ENCODE results near the gene SPG7.
"Not testable (repeated sequence)": the region's sequence is repeated elsewhere in the genome, so short reads cannot be mapped to it uniquely, and the experiment has no call there.

The SPG7 gene

GRCh38 chr16:89576153-89577054 lies 68.2 kb downstream of the SPG7 start:
- DNase-seq (ENCODE audit: low read depth, low spot score): no peak

GRCh38 chr16:89577055-89577759 lies 69.0 kb downstream of the SPG7 start:
- no peak for DNase-seq (ENCODE audit: low read depth, low spot score)

- no peak for DNase-seq (ENCODE audit: low read depth, low spot score)
These were observed 71.1 kb downstream of the SPG7 start for GRCh38 chr16:89579351-89579750.

- peak; percentile 71 for DNase-seq (ENCODE audit: low read depth, low spot score)
These were observed 73.0 kb downstream of the SPG7 start for GRCh38 chr16:89581045-89581695.

GRCh38 chr16:89581861-89582563 lies 73.8 kb downstream of the SPG7 start:
- DNase-seq (ENCODE audit: low read depth, low spot score): no peak

GRCh38 chr16:89582614-89583196 lies 74.5 kb downstream of the SPG7 start:
- DNase-seq (ENCODE audit: low read depth, low spot score): no peak

- no peak for DNase-seq (ENCODE audit: low read depth, low spot score)
These were observed 75.1 kb downstream of the SPG7 start for GRCh38 chr16:89583197-89583894.

GRCh38 chr16:89583895-89584644 lies 75.9 kb downstream of the SPG7 start:
- DNase-seq (ENCODE audit: low read depth, low spot score): no peak

GRCh38 chr16:89584768-89585549 lies 76.8 kb downstream of the SPG7 start:
- DNase-seq (ENCODE audit: low read depth, low spot score): no peak

- DNase-seq (ENCODE audit: low read depth, low spot score): no peak
These were observed 78.0 kb downstream of the SPG7 start for GRCh38 chr16:89586218-89586617.

- no peak for DNase-seq (ENCODE audit: low read depth, low spot score)
These were observed 78.7 kb downstream of the SPG7 start for GRCh38 chr16:89586853-89587252.

- not testable (repeated sequence) for DNase-seq (ENCODE audit: low read depth, low spot score)
These were observed 79.5 kb downstream of the SPG7 start for GRCh38 chr16:89587676-89588075.

GRCh38 chr16:89588413-89589109 lies 80.4 kb downstream of the SPG7 start:
- no peak for DNase-seq (ENCODE audit: low read depth, low spot score)

GRCh38 chr16:89589241-89589926 lies 81.2 kb downstream of the SPG7 start:
- no peak for DNase-seq (ENCODE audit: low read depth, low spot score)

GRCh38 chr16:89593841-89594240 lies 85.6 kb downstream of the SPG7 start:
- no peak for DNase-seq (ENCODE audit: low read depth, low spot score)

GRCh38 chr16:89595330-89596060 lies 87.3 kb downstream of the SPG7 start:
- no peak for DNase-seq (ENCODE audit: low read depth, low spot score)

- DNase-seq (ENCODE audit: low read depth, low spot score): no peak
These were observed 88.0 kb downstream of the SPG7 start for GRCh38 chr16:89596061-89596689.
